HepG2 (cell line): ENCODE results near the gene WDR82.

Experiments
- IKZF1 ChIP-seq: fragments of 450-650 bp; IDR thresholded peaks from 2 replicates; pipeline ENCODE4 v1.7.1; 2016
- NFKBIZ ChIP-seq: IDR thresholded peaks from 2 replicates; pipeline ENCODE4 v1.6.1; 2018; ENCODE audit warnings: missing genetic modification reagents, missing compliant biosample characterization
- ZNF263 ChIP-seq: sonication (generic); formaldehyde crosslinking; IDR thresholded peaks from 2 replicates; pipeline ENCODE4 v1.4.0; 2020; ENCODE audit warnings: missing genetic modification reagents
- TF ChIP-seq, protein P1 (sequence below): sonication (generic); formaldehyde crosslinking; IDR thresholded peaks from 2 replicates; pipeline ENCODE4 v1.5.0; 2020; ENCODE audit warnings: mild to moderate bottlenecking, missing genetic modification reagents, moderate library complexity
- TF ChIP-seq, protein P2 (sequence below): sonication (generic); formaldehyde crosslinking; IDR thresholded peaks from 2 replicates; pipeline ENCODE4 v1.4.0; 2020; ENCODE audit warnings: missing genetic modification reagents, borderline replicate concordance

GRCh38 chr3:52289747-52290595 is 11.5 kb upstream of the WDR82 start:
- TF ChIP-seq IKZF1 (no peak), ZNF263 (CRISPR knock-in tag) (peak; percentile 53), NFKBIZ (CRISPR knock-in tag) (no peak)
- TF ChIP-seq, protein P1, sequence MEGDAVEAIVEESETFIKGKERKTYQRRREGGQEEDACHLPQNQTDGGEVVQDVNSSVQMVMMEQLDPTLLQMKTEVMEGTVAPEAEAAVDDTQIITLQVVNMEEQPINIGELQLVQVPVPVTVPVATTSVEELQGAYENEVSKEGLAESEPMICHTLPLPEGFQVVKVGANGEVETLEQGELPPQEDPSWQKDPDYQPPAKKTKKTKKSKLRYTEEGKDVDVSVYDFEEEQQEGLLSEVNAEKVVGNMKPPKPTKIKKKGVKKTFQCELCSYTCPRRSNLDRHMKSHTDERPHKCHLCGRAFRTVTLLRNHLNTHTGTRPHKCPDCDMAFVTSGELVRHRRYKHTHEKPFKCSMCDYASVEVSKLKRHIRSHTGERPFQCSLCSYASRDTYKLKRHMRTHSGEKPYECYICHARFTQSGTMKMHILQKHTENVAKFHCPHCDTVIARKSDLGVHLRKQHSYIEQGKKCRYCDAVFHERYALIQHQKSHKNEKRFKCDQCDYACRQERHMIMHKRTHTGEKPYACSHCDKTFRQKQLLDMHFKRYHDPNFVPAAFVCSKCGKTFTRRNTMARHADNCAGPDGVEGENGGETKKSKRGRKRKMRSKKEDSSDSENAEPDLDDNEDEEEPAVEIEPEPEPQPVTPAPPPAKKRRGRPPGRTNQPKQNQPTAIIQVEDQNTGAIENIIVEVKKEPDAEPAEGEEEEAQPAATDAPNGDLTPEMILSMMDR: peak; percentile 16; the same call in 1 of the 2 replicates
- TF ChIP-seq, protein P2, sequence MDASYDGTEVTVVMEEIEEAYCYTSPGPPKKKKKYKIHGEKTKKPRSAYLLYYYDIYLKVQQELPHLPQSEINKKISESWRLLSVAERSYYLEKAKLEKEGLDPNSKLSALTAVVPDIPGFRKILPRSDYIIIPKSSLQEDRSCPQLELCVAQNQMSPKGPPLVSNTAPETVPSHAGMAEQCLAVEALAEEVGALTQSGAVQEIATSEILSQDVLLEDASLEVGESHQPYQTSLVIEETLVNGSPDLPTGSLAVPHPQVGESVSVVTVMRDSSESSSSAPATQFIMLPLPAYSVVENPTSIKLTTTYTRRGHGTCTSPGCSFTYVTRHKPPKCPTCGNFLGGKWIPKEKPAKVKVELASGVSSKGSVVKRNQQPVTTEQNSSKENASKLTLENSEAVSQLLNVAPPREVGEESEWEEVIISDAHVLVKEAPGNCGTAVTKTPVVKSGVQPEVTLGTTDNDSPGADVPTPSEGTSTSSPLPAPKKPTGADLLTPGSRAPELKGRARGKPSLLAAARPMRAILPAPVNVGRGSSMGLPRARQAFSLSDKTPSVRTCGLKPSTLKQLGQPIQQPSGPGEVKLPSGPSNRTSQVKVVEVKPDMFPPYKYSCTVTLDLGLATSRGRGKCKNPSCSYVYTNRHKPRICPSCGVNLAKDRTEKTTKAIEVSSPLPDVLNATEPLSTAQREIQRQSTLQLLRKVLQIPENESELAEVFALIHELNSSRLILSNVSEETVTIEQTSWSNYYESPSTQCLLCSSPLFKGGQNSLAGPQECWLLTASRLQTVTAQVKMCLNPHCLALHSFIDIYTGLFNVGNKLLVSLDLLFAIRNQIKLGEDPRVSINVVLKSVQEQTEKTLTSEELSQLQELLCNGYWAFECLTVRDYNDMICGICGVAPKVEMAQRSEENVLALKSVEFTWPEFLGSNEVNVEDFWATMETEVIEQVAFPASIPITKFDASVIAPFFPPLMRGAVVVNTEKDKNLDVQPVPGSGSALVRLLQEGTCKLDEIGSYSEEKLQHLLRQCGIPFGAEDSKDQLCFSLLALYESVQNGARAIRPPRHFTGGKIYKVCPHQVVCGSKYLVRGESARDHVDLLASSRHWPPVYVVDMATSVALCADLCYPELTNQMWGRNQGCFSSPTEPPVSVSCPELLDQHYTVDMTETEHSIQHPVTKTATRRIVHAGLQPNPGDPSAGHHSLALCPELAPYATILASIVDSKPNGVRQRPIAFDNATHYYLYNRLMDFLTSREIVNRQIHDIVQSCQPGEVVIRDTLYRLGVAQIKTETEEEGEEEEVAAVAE (CRISPR knock-in tag): peak; percentile 30; the same call in 1 of the 2 replicates
